Loucy (cell line): Measurements from ENCODE around the gene LRRN4CL.

ENCODE experiments used
- CTCF ChIP-seq: fragments of 200-600 bp; sonication (generic); conservative IDR thresholded peaks from 2 replicates; pipeline ENCODE4 v1.5.1; 2014; ENCODE audit warnings: mild to moderate bottlenecking, antibody characterized with exemption, low read length
- EZH2phosphoT487 ChIP-seq: fragments of 200-600 bp; IDR thresholded peaks from 2 replicates; pipeline ENCODE4 v1.6.1; 2018; ENCODE audit warnings: antibody characterized with exemption, mild to moderate bottlenecking, moderate library complexity, borderline replicate concordance

- TF ChIP-seq CTCF (no peak), EZH2phosphoT487 (no peak)
These were observed 19.7 kb downstream of the LRRN4CL start for GRCh38 chr11:62669420-62670161.
